Vagina (tissue), 2 donors: Measurements from ENCODE around the gene TRPV3.

ENCODE experiments used
- POLR2A ChIP-seq, 2 donors: fragments of 450-650 bp; IDR thresholded peaks; one replicate each; pipeline ENCODE4 v1.6.1; 2017; ENCODE audit warnings: antibody characterized with exemption in 2 of 2, mild to moderate bottlenecking in 2 of 2, moderate library complexity in 2 of 2
- TF ChIP-seq, protein P1 (sequence below), 3 experiments: fragments of 450-650 bp in 2 of 3; fragments of 200-600 bp in 1 of 3; sonication (generic) in 1 of 3; IDR thresholded peaks; one replicate each; pipeline ENCODE4 v1.5.1; 2017 to 2019; ENCODE audit warnings: antibody characterized with exemption in 3 of 3, mild to moderate bottlenecking in 2 of 3, moderate library complexity in 2 of 3

DNA sequence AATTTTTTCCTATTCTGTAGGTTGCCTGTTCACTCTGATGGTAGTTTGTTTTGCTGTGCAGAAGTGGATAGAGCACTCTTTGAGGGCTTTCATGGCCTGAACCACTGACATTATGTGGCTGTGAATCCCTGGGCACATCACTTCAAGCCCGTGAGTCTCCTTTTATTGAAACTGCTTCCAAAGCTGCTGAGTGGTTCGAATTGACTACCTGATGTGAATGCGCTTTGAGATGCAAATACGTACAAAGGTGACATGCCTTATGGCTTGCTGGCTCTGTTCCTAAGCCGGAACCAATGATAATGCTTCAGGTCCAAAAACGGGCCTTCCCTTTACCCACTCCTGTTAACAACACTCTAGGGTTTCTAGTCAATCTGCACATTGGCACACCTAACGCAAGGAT, 47.5 kb downstream of the TRPV3 start:
- TF ChIP-seq POLR2A (IDR thresholded peaks at IDR 0.05), result no peak
- TF ChIP-seq, protein P1, sequence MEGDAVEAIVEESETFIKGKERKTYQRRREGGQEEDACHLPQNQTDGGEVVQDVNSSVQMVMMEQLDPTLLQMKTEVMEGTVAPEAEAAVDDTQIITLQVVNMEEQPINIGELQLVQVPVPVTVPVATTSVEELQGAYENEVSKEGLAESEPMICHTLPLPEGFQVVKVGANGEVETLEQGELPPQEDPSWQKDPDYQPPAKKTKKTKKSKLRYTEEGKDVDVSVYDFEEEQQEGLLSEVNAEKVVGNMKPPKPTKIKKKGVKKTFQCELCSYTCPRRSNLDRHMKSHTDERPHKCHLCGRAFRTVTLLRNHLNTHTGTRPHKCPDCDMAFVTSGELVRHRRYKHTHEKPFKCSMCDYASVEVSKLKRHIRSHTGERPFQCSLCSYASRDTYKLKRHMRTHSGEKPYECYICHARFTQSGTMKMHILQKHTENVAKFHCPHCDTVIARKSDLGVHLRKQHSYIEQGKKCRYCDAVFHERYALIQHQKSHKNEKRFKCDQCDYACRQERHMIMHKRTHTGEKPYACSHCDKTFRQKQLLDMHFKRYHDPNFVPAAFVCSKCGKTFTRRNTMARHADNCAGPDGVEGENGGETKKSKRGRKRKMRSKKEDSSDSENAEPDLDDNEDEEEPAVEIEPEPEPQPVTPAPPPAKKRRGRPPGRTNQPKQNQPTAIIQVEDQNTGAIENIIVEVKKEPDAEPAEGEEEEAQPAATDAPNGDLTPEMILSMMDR (IDR thresholded peaks at IDR 0.05), result no peak
